Stimulated activated CD8-positive, alpha-beta memory T cell treated with anti-CD3 and anti-CD28 coated beads, Interleukin-15, amount 100 ng/mL, for 4 hours (primary cell): ENCODE measurements around the gene JAG2.

Source experiments
- DNase-seq, 2 donors: peaks; one replicate each; pipeline ENCODE4 v3.0.0-alpha.2; 2020; ENCODE audit warnings: low read depth in 2 of 2

Gene JAG2

DNA sequence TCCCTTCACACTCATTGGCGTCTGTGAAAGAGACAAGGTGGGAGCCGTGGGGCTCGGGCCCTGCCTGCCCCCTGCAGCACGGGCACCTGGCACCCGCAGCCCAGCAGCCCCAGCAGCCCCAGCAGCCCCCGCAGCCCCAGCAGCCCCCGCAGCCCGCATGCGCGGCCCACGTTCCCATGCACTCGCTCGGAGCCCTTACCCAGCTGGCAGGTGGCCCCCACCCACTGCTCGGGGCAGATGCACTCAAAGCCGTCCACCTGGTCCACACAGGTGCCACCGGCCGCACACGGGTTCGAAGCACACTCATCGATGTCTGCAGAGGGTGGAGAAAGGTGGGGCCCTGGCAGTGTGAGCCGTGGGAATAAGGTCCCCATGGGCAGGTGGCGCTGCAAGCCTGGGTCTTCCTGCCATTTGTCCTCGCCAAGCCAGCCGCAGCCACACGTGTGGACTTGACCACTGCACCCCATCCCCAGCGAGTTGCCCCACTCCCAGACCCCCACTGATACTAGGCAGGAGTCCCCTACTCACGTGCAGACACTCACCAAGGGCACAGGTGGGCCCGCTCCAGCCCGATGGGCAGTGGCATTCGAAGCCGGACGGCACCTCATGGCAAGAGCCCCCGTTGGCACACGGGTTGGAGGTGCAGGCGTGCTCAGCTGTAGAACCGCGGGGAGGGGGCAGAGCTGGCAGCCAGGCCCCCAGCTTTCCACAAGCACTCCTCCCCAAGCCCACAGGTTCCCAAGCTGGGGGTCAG, 17.3 kb downstream of the JAG2 start:
- DNase-seq: no peak

DNA sequence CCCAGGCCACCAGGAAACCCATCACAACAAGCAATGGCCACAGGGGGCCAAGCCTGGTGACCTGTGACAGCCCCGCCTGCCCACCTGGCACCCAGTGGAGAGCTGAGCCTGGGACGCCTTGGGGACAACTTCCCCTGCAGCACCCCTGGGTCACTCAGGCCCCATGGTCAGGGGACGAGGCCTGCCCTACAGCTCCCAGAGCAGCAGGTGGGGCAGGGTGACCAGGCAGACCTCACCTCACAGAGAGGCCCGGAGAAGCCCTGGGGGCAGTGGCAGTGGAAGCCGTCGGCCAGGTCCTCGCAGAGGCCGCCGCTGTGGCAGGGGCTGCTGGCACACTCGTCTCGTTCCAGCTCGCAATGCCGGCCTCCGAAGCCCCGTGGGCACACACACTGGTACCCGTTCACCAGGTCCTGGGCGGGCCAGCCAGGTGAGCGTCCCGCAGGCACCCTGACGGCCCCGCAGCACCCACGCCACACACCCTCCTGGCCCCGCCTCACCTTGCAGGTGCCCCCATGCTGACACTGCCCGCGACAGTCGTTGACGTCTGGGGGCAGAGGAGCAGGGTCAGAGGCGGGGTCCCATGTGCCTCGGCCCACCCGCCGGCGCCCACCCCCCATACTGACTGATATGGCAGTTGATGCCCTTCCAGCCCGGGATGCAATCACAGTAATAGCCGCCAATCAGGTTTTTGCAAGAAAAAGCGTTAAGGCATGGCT, 18.1 kb downstream of the JAG2 start:
- DNase-seq: no peak

DNA sequence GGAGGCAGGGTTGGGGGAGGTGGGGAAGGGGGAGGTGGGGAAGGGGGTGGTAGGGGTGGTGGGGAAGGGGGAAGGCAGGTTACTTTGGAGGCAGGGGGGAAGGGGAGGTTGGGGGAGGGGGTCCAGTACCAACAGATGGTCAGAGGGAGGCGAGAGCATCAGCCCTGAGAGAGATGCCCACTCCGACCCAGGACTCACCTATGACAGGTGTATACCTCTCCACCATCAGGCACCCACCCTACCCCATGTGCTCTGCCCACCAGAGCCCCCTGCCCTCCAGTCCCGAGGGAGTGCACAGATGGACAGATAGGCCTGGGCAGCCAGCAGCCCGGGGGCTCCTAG, 18.6 kb downstream of the JAG2 start:
- no peak for DNase-seq

DNA sequence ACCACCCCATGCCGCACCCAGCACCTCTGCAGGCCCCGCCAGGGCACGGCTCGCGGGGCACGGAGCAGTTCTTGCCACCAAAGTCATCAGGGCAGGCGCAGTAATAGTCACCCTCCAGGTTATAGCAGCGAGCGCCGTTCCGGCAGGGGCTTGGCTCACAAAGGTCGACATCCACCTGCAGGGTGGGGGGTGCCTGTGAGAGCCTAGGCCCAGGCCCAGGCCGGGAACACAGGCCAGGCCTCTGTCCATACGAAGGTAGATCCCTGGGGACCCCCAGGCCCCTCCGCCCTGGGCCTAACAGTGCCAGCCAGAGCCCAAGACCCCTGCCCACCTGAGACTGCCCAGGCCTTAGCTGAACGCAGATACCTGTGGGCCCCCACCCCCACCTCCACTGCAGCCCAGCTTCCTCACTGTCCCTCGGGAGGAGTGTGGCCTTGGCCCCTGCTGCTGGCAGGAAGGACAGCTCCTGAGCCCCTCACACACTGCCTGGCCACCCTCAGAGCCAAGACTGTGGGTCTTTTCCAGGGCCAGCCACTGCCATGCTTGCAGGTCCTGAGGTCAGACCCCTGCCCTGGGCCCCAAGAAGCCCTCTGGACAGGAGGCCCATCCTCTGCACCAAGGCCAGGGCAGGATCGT, 19.3 kb downstream of the JAG2 start:
- DNase-seq: no peak

DNA sequence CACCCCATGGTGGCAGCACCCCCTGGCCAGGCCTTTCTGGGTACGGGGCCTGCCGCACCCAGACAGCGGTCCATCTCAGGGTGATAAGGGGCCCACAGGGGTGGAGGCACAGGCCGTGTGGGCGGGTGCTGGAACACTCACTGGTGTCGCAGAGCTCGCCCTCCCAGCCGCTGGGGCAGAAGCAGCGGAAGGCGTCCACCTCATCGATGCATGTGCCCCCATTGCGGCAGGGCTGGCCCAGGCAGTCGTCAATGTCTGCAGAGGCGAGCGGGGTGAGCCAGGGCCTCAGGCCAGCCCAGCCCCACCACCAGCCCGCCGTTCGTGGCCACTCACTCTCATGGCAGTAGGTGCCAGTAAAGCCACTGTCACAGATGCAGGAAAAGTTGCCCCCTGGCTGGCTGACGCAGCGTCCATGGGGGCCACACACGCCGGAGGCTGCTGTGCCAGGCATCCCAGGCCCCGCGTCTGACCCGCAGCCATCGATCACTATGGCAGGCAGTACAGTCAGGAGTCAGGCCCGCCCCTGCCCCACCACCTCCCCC, 19.9 kb downstream of the JAG2 start:
- no peak for DNase-seq

DNA sequence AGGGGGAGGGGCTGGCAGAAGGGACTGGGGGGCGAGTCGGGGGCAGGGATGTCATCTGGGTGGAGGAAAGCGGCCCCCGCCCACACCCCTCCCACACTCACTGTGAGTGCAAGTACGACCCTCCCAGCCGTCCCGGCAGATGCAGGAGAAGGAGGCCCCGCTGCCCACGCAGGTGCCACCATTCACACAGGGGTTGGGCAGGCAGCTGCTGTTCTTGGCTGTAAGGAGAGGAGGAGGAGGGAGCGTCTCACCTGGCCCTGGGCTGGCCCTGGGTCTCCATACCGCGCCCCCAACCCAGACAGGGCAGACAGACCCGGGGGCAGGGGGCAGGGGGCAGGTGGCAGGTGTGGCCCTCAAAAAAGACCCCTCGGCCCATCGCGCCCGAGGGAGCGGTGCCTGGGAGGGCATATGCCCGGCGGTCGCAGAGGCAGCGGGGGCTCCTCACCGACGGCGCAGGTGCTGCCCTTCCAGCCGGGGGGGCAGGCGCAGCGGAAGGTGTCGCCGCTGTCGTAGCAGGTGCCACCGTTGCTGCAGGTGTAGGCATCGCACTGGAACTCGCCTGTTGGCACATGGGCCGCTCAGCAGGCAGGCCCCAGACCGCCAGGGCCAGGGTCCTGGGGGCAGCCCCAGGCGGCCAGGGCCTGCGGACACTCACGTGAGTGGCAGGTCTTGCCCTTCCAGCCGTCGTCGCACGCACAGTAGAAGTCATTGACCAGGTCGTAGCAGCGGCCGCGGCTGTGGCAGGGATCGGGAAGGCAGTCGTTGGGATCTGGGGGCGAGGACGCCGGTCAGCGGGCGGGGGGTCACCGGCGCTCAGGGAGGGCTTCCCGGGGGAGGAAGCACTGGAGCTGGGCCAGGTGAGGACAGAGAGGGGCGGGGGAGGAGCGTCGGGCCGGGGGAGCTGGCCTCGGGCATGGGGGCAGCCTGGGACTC, 20.6 kb downstream of the JAG2 start:
- no peak for DNase-seq

DNA sequence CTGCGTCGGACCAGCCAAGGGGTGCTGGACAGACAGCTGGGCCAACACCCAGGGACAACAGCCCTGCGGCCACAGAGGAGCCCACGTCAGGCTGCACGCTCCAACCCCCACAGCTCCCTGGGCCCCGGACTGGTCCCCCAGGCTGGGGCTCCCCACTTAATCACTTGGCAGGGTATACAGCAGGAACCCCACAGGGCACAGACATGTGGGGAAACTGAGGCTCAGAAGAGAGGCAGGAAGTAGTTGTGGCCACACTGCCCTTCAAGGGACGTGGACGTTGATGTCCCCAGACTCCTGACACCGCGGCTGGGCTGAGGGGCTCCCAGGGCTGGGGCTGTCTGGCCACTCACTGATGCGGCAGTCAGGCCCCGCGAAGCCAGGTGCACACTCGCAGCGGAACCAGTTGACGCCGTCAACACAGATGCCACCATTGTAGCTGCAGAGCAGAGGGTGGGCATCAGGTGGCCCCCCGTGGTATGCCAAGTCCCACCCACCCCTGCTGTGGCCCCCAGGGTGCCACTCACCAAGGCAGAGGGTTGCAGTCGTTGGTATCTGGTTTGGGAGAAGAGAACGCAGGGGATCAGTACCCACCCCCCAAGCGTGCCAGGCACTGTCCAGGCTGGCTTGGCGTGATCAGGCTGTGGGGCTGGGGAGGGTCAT, 21.5 kb downstream of the JAG2 start:
- no peak for DNase-seq

DNA sequence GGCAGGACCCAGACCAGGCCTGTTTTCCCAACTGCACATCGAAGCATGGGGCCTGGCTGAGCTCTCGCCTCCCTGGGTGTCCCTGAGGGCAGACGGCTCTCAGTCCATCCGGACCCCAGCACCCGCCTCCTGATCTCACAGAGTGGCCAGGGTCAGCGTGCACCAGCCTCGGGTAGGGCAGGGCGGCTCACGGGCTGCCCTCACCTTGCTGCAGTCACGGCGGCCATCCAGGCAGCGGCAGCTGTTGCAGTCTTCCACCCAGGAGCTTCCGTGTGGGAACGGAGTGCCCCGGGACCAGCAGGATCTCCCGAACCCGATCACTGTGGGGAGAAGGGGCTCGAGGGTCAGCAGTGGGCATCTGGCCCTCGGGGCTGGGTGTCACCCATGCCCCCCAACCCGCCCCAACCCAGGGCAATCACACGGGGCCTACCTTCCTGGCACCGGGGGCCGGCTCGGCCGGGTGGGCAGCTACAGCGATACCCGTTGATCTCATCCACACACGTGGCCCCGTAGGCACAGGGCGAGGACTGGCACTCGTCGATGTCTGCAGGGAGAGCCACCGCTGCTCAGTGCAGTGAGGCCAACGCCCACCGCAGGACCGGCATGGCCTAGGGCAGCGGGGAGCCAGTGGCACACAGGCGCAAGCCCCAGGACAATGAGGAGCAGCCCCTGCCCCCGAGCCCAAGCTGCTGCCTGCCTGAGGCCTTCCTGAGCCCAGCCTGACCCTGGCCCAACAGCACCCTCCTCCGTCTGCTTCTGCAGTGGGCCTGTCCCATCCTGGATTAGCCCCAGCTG, 22.2 kb downstream of the JAG2 start:
- no peak for DNase-seq

DNA sequence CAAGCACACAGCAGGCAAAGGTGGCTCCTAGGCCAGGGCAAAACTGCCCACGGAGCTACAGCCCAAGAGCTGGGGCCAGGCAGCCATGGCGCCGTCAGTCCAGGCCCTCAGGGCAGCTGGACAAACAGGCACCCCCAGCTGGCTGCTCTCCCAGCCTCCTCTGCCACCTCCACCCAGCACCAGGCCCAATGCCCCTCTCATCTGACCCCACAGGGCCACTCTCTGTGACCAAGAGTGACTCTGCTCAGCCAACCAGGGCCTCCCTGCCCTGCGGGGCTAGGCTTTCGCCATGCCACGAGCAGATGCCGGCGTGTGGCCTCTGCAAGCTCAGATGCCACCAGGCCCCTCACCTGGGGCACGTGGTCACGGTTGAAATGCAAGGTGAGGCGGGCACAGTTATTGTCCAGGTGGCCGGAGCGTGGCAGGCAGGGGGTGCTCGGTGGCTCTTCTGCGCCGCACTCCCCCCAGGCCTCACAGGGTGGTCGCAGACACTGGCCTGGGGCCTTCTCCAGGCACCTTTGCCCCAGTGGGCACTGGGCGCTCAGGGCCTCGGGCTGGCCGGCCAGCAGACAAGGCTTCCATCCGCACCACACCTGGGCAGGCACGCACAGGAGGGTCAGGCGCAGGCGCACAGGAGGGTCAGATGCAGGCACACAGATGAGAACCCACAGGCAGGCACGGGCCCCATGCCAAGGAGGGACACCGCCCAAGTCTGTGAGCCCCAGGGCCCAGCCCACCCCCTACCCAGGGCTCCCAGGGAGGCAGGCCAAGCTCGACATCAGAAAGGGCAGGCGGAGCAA, 23.0 kb downstream of the JAG2 start:
- DNase-seq: no peak

DNA sequence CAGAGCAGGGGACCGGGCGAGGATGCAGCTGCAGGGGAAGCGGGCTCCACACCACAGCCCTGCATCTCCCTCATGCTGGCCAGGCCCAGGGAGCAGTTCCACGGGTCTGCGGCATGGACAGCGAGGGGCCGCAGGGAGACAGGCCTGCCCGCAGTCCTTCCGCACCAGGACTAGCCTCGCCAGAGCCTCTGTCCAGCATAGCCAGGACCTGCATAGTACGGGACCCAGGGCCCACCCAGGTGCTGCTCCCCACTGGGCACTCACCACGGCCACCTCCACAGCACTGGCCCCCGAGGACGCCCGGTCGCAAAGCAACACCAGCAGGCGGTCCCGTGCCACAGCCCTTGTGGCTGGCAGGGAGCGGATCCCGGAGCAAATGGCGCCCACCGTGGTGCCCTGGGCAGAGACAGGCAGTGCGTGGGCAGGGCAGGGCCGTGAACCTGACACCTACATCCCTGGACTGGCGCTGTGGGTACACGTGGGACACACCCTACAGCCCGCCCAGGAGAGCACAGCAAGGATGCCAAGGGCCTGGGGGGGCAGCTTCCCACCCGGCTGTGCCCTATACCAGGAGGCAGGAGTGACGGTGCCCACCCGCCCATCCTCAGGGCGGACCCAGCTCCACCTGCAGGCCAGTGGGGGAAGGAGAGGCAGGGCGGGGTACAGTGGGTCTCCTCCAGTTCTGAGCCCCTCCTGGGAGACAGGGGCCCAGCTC, 23.8 kb downstream of the JAG2 start:
- no peak for DNase-seq

DNA sequence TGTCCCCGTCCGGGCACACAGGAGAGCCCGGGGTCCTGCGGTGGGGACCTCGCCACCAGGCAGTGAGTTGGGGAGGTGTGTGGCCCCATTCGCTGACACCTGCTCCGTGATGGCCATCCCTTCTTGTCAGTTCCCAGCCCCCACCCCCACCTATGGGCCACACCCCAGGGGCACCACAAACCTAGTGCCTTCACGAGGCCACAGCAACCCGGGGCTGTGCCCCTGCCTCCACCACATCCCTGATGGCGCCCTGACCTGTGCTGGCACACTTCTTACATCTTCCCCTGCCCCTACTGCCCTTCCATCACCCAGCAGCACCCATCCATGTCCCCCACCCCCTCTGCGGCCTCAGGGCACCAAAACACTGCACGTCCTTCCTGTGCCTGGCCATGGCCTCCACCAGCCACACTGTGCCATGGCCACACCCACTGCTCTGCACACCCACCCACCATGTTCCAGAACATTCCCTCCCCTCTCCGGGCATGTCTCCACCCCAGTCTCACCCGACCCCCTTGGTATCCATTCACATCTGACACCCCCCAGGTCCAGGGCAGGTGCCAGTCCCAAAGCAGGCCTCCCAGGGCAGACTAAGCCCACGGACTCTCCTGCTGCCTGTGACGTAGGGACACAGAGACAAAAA, 24.4 kb downstream of the JAG2 start:
- no peak for DNase-seq

DNA sequence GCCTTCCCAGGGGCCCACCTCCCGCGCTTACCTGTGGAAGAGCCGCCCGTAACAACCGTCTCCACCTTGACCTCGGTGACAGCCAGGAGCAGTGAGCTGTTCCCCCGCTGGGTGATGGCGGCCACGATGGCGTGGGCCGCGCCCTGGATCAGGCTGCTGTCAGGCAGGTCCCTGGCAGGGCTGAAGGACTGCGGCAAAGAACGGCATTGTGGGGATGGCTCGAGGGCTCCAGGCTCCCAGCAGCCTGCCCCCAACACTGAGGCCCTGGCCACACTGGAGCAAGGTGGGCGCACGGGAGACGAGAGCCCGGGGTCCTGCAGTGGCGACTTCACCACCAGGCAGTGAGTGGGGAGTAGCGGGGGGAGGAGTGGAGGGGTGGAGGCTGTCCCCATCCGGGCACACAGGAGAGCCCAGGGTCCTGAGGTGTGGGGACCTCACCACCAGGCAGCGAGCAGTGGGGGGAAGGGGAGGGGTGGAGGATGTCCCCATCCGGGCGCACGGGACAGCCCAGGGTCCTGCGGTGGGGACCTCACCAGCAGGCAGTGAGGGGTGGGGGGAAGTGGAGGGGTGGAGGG, 25.0 kb downstream of the JAG2 start:
- no peak for DNase-seq

DNA sequence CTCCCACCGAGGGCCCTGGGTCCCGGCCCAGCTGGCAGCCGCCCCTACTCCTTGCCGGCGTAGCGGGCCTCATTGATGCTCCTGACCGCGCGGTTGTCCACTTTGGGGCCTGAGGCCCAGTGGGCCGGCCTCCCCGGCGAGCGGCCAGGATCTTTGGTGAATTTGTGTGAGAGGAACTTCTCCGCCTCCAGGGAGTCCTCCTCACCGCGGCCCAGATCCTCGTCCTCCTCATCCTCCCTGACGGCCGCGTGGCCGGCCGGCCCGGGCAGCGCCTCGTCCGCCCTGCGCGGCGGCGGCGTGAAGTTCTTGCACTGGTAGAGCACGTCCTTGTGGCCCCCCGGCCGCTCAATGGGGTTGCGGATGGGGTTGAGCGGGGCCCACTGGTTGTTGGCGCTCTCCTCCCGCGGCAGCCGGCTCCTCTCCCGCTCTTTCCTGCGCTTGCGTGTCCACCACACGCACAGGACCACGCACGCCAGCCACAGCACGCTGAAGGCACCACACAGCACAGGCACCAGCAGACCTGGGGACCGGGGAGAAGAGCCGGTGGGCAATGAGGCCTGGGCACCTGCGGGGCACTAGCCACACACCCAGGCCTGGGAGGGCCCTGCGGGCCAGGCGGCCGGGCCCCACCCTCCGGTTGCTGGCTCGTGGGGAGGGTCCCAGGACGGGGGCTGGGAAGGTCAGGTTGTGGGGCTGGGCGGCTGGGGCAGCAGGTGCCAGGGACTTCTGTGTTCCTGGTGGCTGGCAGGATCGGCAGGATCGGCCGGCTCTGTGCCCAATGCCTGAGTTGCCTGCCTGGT, 25.7 kb downstream of the JAG2 start:
- DNase-seq: no peak

DNA sequence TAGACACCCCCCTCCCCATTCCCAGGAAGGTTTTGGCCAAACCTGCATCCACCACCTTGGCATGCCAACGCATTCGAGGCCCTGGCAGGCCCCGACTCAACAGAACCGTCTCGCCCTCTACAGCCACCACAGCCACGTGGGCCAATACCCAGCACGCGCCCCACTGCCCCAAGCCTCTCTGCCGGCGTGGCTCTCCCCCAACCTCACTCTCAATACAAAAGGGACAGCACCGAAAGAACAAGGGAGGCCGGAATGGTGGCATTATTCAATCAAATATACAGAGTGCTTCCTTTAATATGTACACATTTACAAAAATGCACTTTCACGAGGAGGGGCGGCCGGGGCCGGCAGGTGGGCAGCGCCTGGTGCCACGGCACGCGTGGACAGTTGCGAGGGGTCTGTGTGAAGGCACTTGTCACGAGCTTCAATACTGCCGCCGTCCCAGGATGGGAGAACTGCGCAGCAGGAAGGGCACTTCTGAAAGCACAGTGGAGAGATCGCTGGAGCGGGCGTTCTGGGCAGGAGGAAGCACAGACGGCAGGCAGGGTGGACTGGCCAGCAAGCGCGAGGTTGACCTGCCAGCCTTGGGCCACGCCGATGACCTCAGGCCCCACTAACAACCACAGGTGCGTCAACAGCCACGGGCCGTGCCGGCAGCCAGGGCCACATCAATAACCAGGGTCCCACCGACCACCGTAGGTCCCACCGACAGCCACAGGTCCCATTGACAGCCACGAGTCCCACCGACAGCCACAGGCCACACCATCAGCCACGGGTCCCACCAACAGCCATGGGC, 26.9 kb downstream of the JAG2 start:
- no peak for DNase-seq

DNA sequence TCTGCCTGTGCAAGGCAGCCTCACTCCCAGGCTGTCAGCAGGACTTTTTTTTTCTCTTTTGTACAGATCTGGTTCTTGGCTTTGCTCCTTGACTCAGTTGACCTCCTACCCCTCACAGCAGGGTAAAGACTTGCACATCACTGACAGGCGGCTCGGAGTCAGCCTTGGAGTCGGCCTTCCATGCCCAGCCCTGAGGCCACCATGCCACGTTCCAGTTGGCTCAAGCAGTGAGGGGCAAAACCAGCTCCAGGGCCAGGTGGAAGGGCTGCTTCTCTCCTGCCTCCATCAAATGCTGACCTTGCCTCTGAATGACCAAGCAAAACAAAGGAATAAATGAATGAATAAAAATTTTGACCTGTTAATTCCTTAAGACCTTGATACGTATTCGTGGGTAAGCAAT, 27.6 kb downstream of the JAG2 start:
- DNase-seq: no peak

DNA sequence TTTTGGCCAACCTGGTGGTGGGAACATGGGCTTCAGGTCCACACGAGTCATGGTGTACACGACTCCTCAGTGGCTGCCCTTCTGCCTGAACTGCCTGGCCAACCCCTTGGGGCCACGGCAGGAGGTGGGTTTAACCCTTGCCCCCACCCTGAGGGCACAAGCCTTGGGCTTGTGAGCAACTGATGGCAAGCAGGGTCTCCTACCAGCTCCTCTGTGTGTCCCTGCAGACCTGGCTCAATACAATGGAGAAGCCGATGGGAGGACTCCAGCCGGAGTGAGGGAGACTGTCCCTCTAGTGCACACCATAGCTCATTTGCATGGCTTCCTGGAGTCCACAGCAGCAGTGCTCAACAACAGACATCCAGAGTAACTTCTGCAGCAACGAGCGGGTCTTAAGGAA, 28.0 kb downstream of the JAG2 start:
- DNase-seq: no peak
